NCI-H1694 treated with DMSO at 0.1 percent for 48 hours (cell line): ENCODE measurements around the gene RUFY2.
"Not testable (repeated sequence)": the region's sequence is repeated elsewhere in the genome, so short reads cannot be mapped to it uniquely, and the experiment has no call there.

ENCODE experiments used
- DNase-seq: peaks from one replicate; lab custom pipeline; 2025; lab: John Stamatoyannopoulos, UW

The RUFY2 gene, protein sequence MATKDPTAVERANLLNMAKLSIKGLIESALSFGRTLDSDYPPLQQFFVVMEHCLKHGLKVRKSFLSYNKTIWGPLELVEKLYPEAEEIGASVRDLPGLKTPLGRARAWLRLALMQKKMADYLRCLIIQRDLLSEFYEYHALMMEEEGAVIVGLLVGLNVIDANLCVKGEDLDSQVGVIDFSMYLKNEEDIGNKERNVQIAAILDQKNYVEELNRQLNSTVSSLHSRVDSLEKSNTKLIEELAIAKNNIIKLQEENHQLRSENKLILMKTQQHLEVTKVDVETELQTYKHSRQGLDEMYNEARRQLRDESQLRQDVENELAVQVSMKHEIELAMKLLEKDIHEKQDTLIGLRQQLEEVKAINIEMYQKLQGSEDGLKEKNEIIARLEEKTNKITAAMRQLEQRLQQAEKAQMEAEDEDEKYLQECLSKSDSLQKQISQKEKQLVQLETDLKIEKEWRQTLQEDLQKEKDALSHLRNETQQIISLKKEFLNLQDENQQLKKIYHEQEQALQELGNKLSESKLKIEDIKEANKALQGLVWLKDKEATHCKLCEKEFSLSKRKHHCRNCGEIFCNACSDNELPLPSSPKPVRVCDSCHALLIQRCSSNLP

DNA sequence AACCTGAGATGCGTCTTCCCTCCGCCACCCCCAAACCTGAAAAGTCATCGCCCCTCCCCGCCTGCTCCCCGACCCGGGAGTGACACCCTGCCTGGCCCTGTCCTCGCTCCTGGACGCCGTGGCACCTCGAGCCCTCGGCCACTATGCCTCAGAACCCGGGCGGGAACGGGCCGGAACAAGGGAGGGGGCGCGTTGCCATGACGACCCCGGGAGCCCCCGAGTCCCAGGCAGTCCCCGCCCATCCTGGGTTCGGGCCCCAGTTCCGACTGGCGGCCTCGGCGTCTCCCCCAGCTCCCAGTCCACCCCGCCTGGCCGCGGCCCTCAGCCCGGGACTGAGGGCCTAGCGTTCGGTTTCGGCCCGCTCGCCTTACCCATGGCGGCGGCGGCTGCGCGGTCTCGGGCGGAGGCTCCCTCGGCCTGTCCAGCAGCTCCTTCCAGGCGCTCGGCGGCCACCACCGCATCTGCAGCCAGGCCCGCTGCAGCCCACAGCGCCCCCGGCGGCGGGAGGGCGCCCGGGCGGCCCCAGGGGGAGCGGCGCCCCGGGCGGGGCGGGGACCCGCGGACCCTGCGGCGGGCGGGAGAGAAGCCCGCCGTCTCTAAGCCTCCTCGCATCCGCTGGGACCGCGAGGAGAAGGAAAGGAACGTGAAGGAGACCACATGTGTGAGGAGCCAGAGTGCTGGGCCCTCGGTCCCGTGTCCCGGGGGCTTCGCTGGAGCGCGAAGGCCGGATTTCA is at the start of gene RUFY2:
Gene RUFY2, minus strand, starts transcription at position 463 of the 734 bp plus-strand sequence. Its CDS starts 88 bp downstream, at position 375.
- DNase-seq, result peak; percentile 43

DNA sequence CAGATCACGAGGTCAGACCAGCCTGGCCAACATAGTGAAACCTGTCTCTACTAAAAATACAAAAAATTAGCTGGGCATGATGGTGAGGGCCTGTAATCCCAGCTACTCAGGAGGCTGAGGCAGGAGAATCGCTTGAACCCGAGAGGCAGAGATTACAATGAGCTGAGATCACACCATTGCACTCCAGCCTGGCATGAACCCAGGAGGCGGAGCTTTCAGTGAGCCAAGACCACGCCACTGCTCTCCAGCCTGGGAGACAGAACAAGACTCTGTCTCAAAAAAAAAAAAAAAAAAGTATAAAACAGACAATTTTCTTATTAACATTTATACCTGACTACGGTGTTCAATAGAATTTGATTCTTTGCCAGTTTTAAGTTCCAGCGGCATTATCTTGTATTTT is 42.6 kb upstream of the RUFY2 start:
- DNase-seq, result not testable (repeated sequence)

DNA sequence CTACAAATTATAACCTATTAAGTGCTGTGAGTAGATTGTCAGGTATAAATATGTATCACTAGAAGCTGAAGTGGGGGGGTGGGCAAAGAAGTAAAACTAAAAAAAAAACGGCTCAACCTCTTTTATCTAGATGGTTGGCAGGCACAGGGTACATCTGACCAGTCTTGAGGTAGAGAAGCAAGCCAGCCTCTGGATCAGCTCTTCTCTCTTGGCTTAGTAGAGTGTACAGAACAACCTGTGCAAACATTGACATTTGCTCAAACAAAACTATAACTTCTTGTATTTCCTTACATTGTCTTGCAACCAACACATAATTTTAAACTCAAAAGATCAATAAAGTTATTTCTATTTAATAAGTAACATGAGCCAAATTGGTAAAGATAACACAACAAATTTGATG is 39.1 kb upstream of the RUFY2 start:
- DNase-seq, result no peak

DNA sequence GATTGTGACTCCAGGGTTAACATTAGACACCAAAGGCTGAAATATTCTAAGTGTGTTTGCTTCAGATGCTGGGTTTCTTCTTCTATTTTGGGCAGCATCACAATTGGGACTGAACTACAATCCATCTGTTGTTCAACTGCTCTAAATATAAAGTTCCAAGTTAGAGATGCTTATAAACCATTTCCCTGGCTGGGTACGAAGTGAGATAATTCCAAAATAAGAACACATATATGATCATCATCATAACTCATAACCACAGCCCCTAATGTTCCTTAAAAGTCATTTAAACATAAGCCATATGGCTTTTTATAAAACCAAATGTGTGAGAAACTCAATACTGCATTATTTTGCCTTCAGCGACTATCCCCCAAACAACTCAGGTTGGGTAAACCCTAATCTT is 35.9 kb upstream of the RUFY2 start:
- DNase-seq, result no peak

DNA sequence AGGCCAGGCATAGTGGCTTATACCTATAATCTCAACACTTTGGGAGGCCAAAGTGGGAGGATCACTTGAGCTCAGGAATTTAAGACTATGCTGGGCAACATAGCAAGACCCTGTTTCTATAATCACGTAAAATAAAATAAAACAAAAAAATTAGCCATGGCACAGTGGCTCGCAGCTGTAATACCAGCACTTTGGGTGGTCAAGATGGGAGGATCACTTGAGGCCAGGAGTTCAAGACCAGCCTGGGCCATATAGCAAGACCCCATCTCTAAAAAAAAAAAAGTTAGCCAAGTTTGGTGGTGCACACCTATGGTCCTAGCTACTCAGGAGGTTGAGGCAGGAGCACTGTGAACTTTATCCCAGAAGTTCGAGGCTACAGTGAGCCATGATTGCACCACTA is 33.8 kb upstream of the RUFY2 start:
- DNase-seq, result no peak

DNA sequence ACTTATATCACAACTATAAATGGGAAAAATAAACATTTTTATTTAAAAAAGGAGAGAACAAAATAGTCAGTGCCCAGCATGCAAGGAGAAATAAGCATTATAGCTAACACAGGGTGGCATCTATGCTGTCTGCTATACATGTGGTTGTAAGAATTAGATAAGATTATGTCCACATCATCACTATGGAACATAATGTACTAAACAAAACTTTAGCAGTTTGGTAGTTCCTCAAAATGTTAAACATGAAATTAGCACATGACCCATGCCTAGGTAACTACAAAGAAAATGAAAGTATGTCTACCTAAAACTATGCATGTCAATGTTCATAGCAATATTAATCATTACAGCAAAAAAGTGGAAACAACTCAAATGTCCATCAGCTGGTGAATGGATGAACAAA is 28.7 kb upstream of the RUFY2 start:
- no peak for DNase-seq

DNA sequence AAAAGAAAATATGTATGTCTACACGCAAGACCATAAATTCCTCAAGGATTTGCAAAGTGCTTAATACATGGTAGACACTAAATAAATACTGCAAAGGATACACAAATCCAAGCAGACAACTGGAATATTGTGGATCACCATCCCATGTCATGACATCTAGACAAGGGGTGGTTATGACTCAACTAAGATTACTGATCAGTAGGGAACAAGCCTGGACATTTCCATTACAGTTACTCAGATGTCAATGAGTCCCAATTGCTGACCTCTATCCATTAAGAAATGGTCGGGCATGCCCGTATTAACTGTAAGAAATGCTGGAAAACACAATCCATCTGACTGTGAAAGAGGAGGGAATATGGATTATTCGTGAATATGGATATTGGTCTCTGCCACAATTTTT is 27.6 kb upstream of the RUFY2 start:
- no peak for DNase-seq

DNA sequence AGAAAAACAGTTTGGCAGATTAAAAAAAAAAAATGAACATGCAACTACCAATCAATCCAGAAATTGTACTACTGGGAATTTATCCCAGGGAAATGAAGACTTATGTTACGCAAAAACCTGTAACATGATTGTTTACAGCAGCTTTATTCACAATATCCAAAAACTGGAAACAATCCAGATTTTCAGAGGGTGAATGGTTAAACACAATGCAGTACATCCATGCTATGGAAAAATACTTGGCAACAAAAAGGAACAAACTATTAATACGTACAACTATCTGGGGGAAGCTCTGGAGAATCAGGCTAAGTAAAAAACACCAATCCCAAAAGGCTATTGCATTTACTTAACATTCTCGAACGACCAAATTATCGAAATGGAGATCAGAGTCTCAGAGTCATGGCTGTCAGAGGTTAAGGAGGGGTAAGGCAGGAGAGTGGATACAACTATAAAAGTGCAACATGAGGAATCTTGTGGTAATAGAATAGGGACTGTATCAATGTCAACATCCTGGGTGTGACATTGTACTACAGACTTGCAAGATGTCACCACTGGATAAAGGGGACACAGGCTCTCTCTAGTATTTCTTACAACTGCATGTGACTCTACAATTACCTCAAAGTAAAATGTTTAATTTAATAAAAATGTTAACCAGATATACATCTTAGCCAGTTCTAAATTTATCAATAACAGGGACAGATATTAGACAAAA is 21.5 kb upstream of the RUFY2 start:
- no peak for DNase-seq

DNA sequence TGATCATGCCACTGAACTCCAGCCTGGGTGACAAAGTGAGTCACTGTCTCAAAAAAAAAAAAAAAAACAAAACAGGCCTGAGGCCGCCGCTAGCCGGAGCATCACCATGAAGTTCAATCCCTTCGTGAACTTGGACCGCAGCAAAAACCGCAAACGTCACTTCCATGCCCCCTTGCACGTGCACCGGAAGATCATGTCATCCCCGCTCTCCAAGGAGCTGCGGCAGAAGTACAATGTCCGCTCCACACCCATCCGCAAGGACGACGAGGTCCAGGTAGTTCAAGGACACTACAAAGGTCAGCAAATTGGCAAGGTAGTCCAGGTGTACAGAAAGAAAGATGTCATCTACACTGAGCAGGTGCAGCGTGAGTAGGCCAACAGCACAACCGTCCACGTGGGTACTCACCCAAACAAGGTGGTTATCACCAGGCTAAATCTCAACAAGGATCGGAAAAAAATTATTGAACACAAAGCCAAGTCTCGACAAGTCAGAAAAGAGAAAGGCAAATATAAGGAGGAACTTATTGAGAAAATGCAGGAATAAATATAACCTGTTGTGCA is 17.5 kb upstream of the RUFY2 start:
- DNase-seq, result no peak

DNA sequence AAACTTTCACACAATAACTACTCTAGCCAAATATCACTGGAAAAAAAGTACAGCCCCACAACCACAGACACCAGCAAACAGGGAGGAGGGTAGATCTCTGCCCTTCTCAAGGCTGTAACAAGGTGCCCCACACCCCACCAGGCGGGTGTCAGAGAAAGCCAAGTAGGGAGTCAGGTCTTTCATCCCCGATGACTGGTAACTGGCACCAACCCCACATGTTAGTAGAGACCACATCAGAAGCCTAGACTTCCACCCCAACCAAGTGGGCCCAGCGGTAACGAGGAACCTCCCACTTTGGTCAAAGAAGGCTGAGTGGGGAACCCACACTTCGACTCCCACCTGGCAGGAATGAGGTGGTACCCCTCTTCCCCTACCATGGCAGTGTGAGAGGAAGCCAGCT is 16.4 kb upstream of the RUFY2 start:
- DNase-seq, result no peak

DNA sequence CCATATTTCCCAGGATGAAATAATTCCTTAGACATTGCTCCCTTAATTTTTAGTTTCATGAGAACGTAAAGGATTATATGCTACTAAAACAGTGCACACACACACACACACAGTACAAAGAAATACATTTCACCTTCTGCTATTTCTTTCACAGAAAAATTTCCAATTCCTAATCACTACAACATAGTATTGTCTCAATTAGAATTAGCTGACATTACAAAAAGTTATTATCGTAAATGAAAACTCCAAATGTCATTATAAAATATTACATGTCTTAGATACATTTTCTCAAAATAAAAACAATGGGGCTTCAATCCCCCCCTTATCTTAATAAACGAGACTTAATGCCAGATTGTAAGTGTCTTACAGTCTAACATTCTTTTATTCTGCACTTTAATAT is 12.3 kb upstream of the RUFY2 start:
- no peak for DNase-seq

DNA sequence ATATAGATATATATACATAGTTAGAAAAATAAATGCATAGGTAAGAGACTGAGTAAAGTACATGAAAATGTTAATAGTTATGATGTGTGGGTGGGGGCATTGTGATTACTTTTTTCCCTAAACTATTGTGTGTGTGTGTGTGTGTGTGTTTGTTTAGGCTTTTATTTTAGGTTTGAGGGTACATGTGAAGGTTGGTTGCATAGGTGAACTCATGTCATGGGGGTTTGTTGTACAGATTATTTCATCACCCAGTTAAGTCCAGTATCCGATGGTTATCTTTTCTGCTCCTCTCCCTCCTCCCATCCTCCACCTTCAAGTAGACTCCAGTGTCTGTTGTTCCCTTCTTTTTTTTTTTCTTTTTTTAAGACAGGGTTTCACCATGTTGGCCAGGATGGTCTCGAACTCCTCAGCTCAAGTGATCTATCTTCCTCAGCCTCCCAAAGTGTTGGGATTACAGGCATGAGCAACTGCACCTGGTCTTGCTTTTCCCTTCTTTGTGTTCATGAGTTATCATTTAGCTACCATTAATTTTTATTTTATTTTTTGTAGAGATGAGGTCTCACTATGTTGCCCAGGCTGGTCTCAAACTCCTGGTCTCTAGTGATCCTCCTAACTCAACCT is 1.9 kb upstream of the RUFY2 start:
- no peak for DNase-seq

DNA sequence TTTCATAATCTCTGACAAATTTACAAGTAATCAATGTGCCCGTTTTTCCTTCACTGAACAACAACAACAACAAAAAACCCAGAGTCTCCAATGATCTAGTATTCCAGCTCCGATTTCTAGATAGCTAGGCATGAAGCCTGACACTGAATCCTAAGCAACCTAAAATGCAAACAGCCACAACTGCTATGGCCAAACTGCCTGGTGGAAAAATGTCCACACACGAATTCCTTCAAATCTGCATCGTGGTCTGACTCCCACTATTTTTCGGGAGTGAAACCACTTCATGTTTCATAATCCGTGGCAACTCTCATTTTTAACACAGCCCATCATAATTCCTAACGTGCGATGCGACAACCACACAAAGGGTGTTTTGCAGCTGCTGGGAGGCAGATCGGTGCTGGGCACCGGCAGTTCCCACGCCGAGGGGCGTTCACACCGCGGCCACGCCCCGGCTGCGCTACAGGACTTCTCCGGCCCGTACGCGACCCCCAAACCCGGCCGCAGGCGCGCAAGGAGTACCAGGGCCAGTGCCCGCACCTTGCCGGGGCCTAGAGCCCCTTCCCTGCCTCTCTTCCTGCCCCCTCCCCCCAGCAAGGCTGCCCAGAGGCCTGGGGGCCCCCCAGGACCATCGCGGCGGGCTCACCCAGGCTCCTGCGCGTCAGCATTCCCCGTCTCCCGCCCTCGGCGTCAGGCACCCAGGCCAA is 814 bp downstream of the RUFY2 start:
- peak; percentile 2 for DNase-seq

DNA sequence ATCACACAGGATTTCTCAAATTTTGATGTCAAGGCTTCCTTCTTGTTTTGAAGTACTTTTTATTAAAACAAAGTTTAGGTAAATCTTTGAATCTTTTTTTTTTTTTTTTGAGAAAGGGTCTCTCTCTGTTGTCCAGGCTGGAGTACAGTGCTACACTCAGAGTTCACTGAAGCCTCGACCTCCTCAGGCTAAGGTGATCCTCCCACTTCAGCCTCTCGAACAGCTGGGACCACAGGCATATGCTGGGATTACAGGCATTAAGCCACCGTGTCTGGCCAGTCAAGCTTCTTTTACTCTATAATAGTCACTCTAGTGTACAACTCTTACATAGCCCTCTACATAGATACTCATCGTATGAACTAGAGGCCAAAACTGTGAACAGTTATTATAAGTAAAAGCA is 3.4 kb downstream of the RUFY2 start:
- no peak for DNase-seq

DNA sequence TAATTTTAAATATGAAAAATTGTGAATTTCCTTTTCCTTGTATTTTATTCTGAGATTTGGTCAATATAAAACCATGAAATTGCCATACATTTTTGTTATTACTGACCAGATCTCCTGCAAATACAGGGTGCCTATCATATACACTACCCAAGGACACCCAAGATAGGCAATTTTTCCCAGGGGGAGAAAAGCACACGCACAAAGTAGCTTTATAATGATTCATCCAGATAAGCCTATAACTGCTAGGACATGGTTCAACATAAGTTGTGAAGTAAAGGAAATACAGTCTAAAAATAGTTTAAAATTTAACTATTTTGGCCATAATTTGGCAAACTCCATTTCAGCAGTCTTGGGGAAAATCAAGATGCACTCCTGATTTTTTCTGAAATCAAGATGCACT is 4.8 kb downstream of the RUFY2 start:
- DNase-seq, result no peak

DNA sequence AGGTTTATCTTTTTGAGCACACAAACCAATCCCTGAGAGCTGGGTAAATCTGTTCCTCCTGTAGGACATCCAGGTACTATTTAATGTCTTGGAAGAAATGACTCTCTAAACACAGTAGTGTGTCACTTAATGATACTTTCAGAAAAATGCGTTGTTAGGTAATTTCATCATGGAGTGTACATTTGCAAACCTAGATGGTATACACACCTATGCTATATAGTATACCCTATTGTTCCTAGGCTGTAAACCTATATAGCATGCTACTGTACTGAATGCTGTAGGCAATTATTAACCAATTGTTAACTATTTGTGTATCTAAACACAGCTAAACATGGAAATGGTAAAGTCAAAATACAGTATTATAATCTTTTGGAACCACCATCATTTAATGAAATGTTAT is 10.1 kb downstream of the RUFY2 start:
- DNase-seq, result no peak

DNA sequence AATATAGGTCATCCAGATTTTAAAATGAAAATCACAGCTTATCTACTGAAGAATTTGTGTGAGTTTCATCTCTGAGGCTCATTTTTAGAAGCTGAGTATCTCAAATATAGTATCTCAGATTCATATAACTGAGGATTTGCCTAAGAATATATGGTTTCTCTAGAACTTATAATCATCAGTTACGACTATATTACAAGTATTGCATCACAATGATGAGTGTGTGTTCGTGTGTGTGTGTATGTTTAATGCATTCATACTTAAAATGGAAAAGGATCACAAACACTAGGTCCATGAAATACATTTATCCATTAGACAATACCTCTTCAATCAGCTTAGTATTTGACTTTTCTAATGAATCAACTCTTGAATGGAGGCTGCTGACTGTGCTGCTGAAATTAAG is 21.3 kb downstream of the RUFY2 start:
- DNase-seq, result no peak

DNA sequence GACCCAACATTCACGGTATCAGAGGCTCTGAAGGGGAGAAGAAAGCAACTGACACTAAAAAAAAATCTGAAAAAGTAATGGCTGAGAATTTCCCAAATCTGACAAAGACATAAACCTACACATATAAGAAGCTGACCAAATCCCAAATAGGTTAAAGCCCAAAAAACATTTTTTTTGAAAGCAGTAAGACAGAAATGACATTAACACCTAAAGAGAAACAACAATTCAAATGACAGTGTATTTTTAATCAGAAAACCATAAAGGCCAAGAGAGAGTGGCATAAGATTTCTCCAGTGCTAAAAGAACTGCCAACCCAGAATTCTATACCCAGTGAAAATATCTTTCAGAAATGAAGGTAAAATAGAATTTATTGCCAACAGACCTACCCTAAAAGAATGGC is 35.5 kb downstream of the RUFY2 start:
- no peak for DNase-seq

DNA sequence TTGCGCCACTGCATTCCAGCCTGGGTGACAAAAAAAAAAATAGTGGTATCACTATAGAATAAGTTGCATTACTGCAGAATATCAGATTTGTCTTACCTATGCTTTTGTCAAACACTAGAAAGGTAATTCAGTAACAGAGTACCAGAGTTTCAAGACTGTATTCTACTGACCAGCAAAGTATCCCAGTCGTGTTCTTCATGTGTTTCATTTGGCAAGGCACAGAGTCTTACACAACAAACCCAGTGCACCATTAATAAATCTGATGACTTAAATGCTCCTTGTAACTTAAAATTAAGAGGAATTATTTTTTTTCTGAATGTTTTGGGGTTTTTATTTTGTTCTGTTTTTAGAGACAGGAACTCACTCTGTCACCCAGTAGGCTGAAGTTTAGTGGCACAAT is 40.0 kb downstream of the RUFY2 start:
- DNase-seq, result no peak

DNA sequence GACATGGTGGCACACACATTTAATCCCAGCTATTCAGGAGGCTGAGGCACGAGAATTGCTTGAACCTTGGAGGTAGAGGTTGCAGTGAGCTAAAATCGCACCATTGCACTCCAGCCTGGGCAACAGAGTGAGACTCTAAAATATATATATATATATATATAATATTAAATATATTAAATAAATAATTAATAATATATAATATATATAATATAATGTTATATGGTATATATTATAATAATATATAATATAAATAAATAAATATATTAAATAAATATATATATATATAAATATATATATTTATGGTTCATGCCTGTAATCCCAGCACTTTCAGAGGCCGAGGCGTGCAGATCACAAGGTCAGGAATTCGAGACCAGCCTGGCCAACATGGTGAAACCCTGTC is 40.5 kb downstream of the RUFY2 start:
- no peak for DNase-seq

DNA sequence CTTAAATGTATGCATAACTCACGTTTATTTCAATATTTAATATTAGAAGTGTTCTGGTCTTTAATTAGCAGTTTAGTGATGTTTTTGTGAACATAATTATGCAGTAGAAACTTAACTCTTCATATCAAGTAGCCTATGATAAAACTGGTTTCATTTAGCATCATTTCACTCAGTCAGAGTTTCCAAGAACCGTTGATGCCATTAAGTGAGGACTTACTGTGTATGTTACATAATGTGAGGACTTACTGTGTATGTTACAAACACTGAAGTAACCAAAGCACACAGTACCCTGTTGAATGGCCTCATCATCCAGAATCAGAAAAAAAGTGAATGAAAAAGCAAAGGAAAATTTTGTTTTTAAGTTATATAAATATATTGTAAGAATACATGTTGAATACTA is 41.5 kb downstream of the RUFY2 start:
- DNase-seq, result no peak
